GM21619 (cell line): ENCODE results near the gene CARMIL3.
A peak's percentile ranks its signal among the peaks of the same experiment; 100 is the strongest.
"Not testable (repeated sequence)": the region's sequence is repeated elsewhere in the genome, so short reads cannot be mapped to it uniquely, and the experiment has no call there.

Experiments
- ATAC-seq: cut with Tn5 transposase; IDR thresholded peaks from one replicate; pipeline ENCODE4 v1.9.1; 2021; ENCODE audit not compliant: unreplicated experiment

Gene CARMIL3

DNA sequence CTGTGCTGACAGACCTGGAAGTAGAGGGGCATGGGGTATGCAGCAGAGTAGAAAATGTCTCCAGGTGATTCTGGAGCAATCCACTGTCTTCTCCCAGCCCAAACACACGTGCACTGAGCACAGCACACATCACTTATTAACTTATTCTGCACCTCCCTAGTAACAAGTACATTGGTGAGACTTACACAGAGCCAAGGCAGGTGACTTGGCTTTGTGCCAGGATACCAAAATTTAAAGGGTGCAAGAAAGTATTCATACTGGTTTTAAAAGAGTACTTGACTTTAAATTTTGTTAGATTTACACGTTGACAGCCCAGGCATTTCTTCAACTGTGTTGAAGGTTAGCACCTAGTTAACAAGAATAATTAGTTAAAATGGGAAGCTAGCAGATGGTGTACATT is 11.1 kb upstream of the CARMIL3 start:
- no peak for ATAC-seq

- ATAC-seq: no peak
Measured at GRCh38 chr14:24042746-24043145, 9.1 kb upstream of the CARMIL3 start.

GRCh38 chr14:24049002-24049401 is 2.8 kb upstream of the CARMIL3 start:
- not testable (repeated sequence) for ATAC-seq

DNA sequence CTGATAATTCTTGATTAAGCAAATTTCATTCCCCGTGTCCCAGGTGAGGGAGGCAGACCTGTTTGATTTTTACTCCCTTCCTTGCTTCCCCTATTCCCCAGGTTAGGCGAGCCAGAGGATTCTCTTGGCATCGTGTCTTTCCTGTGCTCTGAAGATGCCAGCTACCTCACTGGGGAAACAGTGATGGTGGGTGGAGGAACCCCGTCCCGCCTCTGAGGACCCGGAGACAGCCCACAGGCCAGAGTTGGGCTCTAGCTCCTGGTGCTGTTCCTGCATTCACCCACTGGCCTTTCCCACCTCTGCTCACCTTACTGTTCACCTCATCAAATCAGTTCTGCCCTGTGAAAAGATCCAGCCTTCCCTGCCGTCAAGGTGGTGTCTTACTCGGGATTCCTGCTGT is 1.1 kb upstream of the CARMIL3 start:
- not testable (repeated sequence) for ATAC-seq

DNA sequence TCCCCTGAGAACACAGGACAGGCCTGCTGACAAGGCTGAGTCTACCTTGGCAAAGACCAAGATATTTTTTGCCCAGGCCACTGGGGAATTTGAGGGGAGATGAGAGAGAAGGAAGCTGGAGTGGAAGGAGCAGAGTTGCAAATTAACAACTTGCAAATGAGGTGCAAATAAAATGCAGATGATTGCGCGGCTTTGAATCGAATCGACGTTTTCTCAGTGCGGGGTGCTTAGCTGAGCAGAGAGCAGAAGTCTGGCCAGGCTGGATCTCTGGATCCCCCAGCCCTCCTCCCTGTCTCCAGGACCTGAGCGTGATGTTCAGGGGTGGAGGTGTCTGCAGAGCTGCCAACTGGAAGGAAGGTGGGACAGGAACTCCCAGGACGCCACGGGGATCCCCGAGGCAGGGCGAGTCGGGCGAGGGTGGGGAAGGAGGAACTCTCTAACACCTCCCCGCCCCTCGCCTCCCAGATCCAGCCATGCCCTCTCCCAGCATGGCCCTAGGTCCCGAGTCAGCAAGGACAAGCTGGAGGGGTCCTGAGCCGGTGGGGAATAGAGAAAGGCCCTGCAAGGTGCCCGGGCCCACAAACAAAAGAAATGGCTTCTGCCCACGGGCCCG is 527 bp upstream of the CARMIL3 start:
- ATAC-seq: no peak

DNA sequence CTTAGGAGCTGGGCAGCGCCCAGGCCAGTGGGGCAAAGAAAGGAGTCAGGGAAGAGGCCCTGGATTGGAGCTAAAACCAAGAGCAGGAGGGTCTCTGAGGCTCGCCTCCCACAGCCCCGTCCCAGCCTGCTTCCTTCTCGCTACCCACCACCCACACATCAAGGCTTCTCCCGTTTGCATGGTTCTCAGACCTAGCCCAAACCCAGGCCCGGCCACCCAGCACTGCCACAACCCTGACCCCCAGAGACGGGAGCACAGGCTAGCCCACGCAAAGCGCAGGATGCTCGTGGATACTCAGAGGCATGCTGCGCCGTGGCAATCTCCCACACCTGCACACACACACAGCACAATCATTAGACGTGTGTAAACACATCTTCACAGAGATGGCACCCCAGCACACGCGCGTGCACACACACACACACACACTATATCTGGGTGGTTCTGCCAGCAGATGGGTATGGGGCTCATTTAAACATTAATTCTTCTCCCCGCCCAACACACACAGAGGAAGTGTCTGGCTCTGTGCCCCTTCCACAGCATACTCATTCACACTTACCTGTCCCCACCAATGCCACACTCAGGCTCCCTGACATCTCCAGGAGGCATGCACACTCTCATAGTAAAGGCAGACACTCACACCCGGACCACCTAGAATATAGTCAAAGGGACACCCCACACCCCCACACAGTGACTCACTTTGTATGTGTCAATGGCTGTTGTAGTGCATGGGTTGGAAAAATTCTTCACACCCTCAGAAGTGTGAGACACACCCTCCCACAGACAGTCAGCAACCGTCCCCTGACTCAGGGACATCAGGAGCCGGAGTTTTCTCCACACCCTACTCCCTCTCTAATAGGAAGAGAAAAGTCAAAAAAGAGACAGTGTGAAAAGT is 1.1 kb downstream of the CARMIL3 start:
- ATAC-seq: no peak

DNA sequence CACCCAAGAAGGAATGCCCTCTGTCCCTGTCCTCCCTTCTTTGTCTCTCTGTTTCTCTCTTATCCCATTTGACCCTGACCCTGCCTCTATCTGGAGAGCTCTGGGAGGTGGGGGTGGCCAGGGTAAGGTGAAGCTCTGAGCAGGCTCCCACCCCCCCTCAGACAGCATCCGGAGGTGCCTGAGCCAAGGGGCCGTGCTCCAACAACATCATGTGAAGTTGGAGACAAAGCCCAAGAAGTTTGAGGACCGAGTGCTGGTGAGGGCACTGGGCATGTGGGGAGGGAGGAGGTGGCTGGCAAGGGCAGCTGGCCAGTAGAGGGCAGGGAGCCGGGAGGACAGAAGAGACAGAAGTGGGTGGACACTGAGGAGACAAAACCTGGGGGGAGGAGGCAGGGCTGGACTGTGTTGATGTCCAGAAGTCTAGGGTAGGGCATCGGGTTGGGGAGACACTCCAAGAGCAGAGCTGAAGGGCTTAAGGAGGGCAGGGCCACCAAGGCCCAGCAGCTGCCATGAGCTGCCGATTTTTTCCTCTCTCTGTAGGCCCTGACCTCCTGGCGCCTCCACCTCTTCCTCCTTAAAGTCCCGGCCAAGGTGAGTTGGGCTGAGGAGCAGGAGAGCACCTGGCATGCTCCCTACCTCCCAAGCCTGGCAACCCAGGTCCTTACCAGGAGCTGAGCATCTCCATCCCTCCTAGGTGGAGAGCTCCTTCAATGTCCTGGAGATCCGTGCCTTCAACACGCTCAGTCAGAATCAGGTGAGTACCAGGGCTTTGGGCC is 1.9 kb downstream of the CARMIL3 start:
- ATAC-seq: no peak

DNA sequence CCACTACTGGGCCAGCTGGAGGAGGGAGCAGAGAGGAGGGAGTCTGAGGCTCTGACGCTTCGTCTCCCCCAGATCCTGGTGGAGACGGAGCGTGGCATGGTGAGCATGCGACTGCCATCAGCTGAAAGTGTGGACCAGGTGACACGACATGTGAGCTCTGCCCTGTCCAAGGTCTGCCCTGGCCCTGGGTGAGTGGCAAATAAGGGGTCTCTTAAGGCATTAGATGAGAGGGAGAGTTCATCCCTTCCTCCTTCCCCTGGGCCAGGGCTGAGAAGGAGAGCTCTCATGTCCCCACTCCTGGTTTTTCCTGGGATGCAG is 2.5 kb downstream of the CARMIL3 start:
- ATAC-seq: no peak

DNA sequence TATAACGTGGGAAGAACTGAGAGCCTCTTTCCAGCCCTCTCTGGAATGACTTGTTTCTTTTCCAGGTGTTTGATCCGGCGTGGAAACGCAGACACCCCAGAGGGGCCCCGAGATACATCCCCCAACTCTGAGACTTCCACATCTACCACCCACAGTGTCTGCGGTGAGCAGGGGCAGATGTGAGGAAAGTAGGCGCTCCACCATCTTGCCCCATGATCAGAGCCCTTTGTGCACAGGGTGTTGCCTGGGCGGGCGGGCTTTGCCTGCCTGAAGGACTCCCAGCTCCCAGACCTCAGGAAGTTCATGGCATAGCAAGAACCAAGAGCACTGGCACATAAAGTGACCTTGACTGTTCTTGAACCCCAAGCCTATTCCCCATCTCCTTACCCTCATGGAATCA is 2.8 kb downstream of the CARMIL3 start:
- no peak for ATAC-seq

DNA sequence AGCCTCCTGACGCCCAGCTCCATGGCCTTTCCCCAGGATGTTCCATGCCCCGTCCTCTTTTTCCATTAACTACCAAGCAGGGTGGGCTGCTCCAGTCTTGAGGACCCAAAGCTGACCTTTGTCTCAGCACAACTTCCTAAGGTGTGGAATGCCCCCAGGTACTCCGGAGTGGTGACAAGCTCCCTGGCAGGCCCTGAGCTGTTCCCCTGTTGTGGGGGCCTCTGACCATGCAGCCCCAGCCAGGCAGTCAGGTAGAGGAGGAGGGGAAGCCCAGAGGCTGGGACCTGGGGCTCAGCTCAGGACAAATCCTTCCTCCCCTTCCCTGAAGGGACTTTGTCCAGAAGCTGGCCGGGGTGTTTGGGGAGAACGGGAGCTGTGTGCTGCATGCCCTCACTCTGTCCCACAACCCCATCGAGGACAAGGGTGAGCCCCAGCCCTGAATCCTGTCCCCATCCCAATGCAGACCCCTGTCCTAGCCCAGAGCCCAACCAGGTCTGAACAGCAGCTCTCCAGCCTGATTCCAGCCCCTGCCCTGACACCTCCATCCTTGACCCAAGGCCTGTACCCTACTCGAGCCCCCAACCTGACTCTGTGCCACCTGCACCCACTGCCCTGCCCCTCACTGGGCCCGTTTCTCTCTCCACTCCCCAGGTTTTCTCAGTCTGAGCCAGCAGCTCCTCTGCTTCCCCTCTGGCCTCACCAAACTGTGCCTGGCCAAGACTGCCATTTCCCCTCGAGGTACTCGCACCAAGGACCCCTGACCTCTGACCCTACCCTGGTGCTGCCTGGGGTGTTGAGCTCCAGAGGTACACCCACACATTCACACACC is 4.4 kb downstream of the CARMIL3 start:
- no peak for ATAC-seq

- ATAC-seq: no peak
Measured at GRCh38 chr14:24056800-24057184, 5.0 kb downstream of the CARMIL3 start.

DNA sequence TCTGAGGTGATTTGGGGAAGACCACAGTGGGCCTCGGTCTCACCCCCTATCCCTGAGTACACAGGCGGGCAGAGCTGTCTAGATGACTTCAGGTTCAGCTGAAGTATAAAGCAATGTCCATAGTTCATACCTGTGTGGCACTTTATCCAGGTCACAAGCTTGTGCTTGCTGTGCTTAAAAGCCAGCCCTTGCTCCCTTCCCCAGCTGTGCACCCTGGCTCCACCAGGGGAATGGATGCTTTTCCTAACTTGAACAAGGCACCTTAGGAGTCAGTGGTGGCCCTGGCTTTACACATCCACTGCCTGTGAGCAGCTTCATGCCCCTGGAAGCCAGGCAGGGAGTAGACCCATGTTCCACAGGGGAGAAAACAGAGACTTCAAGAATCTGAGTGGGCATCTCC is 5.5 kb downstream of the CARMIL3 start:
- ATAC-seq: no peak

- ATAC-seq: no peak
Measured at GRCh38 chr14:24057867-24058259, 6.1 kb downstream of the CARMIL3 start.

DNA sequence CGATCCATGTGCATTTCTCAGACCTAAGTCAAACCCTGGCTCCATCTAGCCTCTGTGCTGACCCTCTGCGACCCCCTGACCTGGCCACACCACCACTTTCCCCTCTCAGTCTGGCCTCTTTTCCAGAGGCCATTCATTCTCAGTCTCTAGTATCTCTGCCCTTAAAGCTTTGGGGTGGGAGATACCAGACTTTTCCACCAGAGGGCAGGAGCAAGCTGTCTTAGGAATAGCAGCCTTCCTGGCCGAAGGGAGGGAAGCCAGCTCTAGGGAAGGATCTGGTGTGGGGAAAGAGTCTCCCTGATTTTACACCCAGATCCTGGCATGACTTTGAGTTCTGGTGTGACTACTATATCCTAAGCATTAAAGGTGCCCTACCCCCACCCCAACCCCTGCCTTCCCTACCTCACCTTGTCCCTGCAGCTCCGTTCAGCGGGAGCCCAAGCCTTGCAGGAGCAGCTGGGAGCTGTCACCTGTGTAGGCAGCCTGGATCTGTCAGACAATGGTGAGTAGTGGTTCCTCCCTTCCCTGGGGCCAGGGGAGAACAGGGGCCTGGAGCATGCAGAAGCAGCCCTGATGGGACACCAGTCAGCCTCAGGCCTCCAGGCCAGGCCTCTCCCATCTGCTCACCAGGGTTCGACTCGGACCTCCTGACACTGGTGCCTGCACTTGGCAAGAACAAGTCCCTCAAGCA is 6.6 kb downstream of the CARMIL3 start:
- peak; percentile 70 for ATAC-seq

GRCh38 chr14:24058951-24059475 is 7.2 kb downstream of the CARMIL3 start:
- ATAC-seq: no peak

DNA sequence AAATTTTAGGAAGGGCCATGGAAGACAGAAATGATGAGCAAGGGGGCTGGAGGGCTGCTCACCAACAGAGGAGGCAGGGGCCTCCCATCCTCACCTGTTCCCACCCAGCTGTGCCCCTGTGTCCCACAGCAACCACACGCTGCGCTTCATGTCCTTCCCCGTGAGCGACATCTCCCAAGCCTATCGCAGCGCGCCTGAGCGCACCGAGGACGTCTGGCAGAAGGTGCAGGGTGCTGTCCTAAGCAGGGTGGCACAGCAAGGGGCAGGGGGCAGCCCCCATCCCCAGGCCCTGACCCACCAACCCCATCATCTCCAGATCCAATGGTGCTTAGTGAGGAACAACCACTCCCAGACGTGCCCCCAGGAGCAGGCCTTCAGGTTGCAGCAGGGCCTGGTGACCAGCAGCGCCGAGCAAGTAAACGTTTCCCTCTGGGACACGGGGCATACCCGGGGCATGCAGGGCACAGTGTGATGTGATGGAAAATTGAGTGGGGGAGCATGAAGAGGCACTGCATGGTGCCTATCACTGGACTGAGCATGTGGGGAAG is 8.1 kb downstream of the CARMIL3 start:
- no peak for ATAC-seq

DNA sequence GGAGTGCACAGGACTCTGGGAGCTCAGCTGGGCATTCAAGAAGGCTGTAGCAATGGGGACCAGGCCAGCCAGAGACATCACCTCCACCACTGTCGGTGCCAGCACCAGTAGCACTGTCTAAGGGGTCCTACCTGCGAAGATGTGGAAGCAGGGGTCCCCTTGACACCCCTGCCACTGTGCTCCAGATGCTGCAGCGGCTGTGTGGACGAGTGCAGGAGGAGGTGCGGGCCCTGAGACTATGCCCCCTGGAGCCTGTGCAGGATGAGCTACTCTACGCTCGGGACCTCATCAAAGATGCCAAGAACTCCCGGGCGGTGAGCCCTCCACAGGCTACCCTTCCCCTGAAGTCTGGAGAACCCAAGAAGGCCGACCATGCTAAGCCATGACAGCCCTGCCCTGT is 8.6 kb downstream of the CARMIL3 start:
- no peak for ATAC-seq

GRCh38 chr14:24060984-24061913 is 9.4 kb downstream of the CARMIL3 start:
- ATAC-seq: no peak
